AG10803 (cell line): ENCODE data around the gene ASB5.
A peak's percentile ranks its signal among the peaks of the same experiment; 100 is the strongest.
"Not testable (repeated sequence)": the region's sequence is repeated elsewhere in the genome, so short reads cannot be mapped to it uniquely, and the experiment has no call there.

Experiments
- DNase-seq: peaks from one replicate; pipeline ENCODE4 v3.0.0; 2010; ENCODE audit warnings: low read depth
- H3K4me3 ChIP-seq: 2 replicates; pipeline ENCODE4 v1.5.1; 2011; ENCODE audit warnings: mild to moderate bottlenecking, low read length, control low read depth
- CTCF ChIP-seq: conservative IDR thresholded peaks from 2 replicates; pipeline ENCODE4 v1.5.1; 2011; ENCODE audit warnings: mild to moderate bottlenecking, low read length, control low read depth, inconsistent platforms

The ASB5 gene

DNA sequence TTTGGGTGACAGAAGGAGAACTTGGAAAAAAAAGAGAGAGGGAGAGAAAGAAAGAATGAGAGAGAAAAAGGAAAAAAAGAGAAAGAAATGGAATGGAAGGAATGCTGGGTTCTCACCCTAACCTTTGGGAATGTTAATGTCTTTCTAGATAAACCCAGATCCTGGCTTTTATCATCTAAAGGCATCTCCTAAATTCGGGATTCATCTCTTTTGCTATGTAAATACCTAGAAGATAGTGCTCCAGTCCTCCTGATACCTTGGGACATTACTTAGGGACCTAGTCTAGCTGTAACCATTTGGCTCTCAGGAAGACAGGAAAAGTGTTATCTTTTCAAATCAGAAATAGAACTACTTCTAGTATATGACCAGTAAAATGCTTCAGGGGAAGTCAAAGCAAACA, 34.9 kb upstream of the ASB5 start:
- DNase-seq: no peak
- TF ChIP-seq CTCF: no peak
- H3K4me3 ChIP-seq: no peak overlapping the region

DNA sequence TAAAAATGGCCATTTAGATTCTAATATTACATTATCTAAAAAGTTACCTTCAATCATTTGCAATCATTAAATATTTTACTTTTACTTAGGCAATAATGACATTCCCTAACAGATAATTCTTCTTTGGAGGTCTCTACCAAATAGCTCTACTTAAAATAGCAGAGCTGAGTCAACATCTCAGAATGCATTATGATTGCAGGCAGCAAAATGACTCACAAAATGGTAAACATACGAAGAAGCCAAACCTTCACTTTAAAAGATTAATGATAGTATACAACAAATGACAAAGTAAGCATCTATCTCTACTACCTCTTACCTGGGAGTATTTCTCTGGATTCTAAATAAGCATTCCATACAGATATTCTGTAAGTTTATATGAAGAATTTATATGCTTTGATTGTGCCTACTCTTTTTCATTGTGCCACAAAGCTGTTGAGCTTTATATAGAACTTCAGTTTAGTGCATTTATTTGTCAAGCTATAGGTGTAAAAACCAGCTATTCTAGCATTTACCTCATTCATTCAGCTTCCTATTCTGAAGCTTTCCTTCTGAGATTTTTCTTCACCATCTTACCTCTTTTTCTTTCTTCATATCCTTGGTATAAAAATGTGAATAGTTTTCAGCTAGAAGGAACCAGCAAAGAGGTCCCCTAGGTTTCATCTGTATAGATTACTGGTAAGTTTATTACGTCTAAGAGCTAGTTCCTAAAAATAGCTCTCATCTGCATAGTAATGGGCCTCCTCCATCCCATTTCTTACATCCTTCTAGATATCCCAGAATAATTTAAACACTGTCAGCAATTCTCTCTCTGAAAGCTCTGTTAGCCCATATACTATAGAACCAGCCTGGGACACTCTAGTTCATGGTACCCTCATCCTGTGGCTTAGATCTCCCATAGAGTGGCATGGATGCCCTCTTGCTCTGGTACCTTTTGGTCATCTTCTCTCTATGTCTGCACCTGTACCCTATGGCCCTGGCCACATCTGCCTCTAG, 33.6 kb upstream of the ASB5 start:
- no peak overlapping the region for H3K4me3 ChIP-seq
- peak; percentile 79 for DNase-seq
- TF ChIP-seq CTCF: no peak

DNA sequence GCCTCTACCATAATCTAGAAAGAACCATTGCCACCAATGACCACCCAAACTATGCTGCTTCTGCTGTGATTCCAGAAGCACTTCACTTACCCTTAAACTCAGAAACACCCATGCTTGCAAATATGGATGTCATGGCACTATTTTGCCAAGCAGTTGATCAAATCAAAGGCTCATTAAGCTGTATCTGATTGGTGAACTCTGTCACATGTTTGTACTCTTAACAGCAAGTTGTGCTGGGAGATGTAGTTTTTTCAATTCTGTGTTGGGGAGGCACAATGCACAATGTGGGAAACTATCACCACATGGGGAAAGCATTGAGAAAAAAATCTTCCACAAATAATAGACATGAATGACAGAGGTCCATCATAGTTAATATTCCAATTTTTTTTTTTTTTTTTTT, 31.5 kb upstream of the ASB5 start:
- DNase-seq: no peak
- TF ChIP-seq CTCF: no peak
- no peak overlapping the region for H3K4me3 ChIP-seq

DNA sequence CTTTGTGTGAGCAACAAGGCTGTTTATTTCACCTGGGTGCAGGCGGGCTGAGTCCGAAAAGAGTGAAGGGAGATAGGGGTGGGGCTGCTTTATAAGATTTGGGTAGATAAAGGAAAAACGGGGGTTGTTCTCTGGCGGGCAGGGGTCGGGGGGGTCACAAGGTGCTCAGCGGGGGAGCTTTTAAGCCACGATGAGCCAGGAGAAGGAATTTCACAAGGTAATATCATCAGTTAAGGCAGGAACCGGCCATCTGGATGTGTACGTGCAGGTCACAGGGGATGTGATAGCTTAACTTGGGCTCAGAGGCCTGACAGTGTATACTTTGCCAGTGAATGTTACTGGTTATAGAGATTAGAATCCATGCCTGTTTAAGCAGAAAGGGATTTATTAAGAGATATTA, 31.0 kb upstream of the ASB5 start:
- TF ChIP-seq CTCF: no peak
- DNase-seq: no peak
- H3K4me3 ChIP-seq: no peak overlapping the region

DNA sequence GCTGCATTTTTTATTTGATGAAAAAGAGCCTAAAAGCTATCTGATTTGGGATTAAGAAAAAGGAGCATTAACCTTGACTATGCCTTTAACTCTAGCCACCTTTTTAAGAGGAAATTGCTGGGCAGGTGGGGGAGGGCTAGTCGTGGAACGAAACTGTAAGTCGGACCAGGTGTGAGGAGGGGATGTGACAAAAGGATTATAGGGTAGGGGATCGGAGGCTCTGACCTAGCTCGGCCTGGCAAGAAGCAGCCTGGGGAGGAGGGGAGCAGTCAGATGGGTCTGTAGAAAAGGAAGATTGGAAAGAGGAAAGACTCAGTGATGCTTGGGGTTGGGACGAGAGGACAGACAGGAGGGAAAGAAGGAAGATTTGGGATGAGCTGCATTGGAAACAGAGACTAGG, 29.6 kb upstream of the ASB5 start:
- DNase-seq: no peak
- TF ChIP-seq CTCF: no peak
- H3K4me3 ChIP-seq: no peak overlapping the region

GRCh38 chr4:176295907-176296306, 26.9 kb upstream of the ASB5 start:
- DNase-seq, H3K4me3 ChIP-seq: not testable (repeated sequence)

- TF ChIP-seq CTCF: no peak
- H3K4me3 ChIP-seq: no peak overlapping the region
- no peak for DNase-seq
Measured at GRCh38 chr4:176293660-176294059, 24.6 kb upstream of the ASB5 start.
